Fibroblast of upper back skin (primary cell): ENCODE measurements around the gene TNRC18.

Experiments used
- DNase-seq: peaks from one replicate; pipeline ENCODE4 v3.0.0-alpha.2; 2013

Gene TNRC18

GRCh38 chr7:5396999-5397663, 26.5 kb downstream of the TNRC18 start:
- peak; percentile 47 for DNase-seq

- no peak for DNase-seq
Measured at GRCh38 chr7:5396542-5396941, 27.1 kb downstream of the TNRC18 start.

GRCh38 chr7:5395246-5395645, 28.4 kb downstream of the TNRC18 start:
- DNase-seq, result no peak

GRCh38 chr7:5394264-5395105, 29.1 kb downstream of the TNRC18 start:
- no peak for DNase-seq

GRCh38 chr7:5393748-5394147, 29.9 kb downstream of the TNRC18 start:
- no peak for DNase-seq

- DNase-seq, result no peak
Measured at GRCh38 chr7:5393328-5393727, 30.3 kb downstream of the TNRC18 start.

- DNase-seq, result no peak
Measured at GRCh38 chr7:5390918-5391317, 32.7 kb downstream of the TNRC18 start.

- DNase-seq, result no peak
Measured at GRCh38 chr7:5388905-5389433, 34.7 kb downstream of the TNRC18 start.

GRCh38 chr7:5388273-5388901, 35.2 kb downstream of the TNRC18 start:
- no peak for DNase-seq

- no peak for DNase-seq
Measured at GRCh38 chr7:5387711-5388245, 35.9 kb downstream of the TNRC18 start.

GRCh38 chr7:5384618-5385017, 39.0 kb downstream of the TNRC18 start:
- DNase-seq, result no peak

GRCh38 chr7:5383314-5384098, 40.1 kb downstream of the TNRC18 start:
- DNase-seq, result no peak

GRCh38 chr7:5382281-5382892, 41.2 kb downstream of the TNRC18 start:
- DNase-seq, result peak; percentile 56

GRCh38 chr7:5381071-5381772, 42.4 kb downstream of the TNRC18 start:
- no peak for DNase-seq

- no peak for DNase-seq
Measured at GRCh38 chr7:5380350-5381070, 43.1 kb downstream of the TNRC18 start.

- DNase-seq, result no peak
Measured at GRCh38 chr7:5379546-5379945, 44.1 kb downstream of the TNRC18 start.

GRCh38 chr7:5377816-5378215, 45.8 kb downstream of the TNRC18 start:
- DNase-seq, result no peak

- no peak for DNase-seq
Measured at GRCh38 chr7:5377279-5377678, 46.4 kb downstream of the TNRC18 start.

GRCh38 chr7:5375925-5376324, 47.7 kb downstream of the TNRC18 start:
- DNase-seq, result no peak

GRCh38 chr7:5374464-5374863, 49.2 kb downstream of the TNRC18 start:
- DNase-seq, result no peak

- no peak for DNase-seq
Measured at GRCh38 chr7:5373300-5373699, 50.3 kb downstream of the TNRC18 start.
